B cell (primary cell): Measurements from ENCODE around the gene MEF2C. TPM values are rescaled to one million over a fixed set of nuclear protein-coding genes. Genes with fewer than 3 reads are reported as not detected.

Experiments used
- ATAC-seq: fragments of 200-7000 bp; cut with Tn5 transposase; one replicate; pipeline ENCODE4 v1.10.0; 2021; ENCODE audit warnings: low read depth, mild to moderate bottlenecking, moderate number of reproducible peaks, moderate library complexity
- CTCF ChIA-PET: fragments of 350-600 bp; sonication (Branson Sonifier 250); formaldehyde crosslinking; loops from one replicate; lab custom pipeline; 2021; ENCODE audit warnings: antibody characterized with exemption, inconsistent platforms; lab: Charles Lee
- POLR2A ChIA-PET: fragments of 350-600 bp; sonication (Branson Sonifier 250); formaldehyde crosslinking; loops from one replicate; lab custom pipeline; 2021; ENCODE audit warnings: antibody characterized with exemption; lab: Charles Lee
- DNase-seq: peaks from one replicate; pipeline ENCODE4 v3.0.0; 2013
- H2AFZ ChIP-seq: 2 replicates; pipeline ENCODE4 v1.6.1; 2012; ENCODE audit warnings: mild to moderate bottlenecking, low read depth, low read length; ENCODE audit not compliant: insufficient read depth, poor library complexity, severe bottlenecking
- H3K27ac ChIP-seq, 2 donors: 1 replicate in 1 of 2; 2 replicates in 1 of 2; pipeline ENCODE4 v1.5.1; 2012 to 2013; ENCODE audit warnings: low read length in 2 of 2, mild to moderate bottlenecking in 2 of 2, moderate library complexity in 1 of 2
- H3K27me3 ChIP-seq, 4 experiments: fragments of 200-600 bp in 1 of 4; sonication (generic) in 1 of 4; replicated peaks in 1 of 4; 1 replicate in 2 of 4; 2 replicates in 2 of 4; pipeline versions ENCODE4 v1.6.1 to v1.7.0; 2013 to 2016; ENCODE audit warnings: low read length in 3 of 4, mild to moderate bottlenecking in 2 of 4, mixed read lengths in 1 of 4, moderate library complexity in 1 of 4; ENCODE audit not compliant: insufficient read depth in 4 of 4, control insufficient read depth in 3 of 4; ENCODE audit errors: control extremely low read depth in 1 of 4
- H3K36me3 ChIP-seq, 2 experiments: replicated peaks in 1 of 2; 1 replicate in 1 of 2; 2 replicates in 1 of 2; pipeline versions ENCODE4 v1.6.1 to v1.7.1; 2013; ENCODE audit warnings: low read length in 1 of 2; ENCODE audit not compliant: insufficient read depth in 2 of 2, control insufficient read depth in 1 of 2; ENCODE audit errors: control extremely low read depth in 1 of 2, extremely low read depth in 1 of 2
- H3K4me1 ChIP-seq, 2 donors: fragments of 200-600 bp in 1 of 2; sonication (generic) in 1 of 2; 1 replicate in 1 of 2; 2 replicates in 1 of 2; pipeline versions ENCODE4 v1.5.1 to v1.6.1; 2013 to 2017; ENCODE audit warnings: low read length in 2 of 2; ENCODE audit not compliant: control insufficient read depth in 2 of 2, insufficient read depth in 2 of 2
- H3K4me2 ChIP-seq: replicated peaks from 2 replicates; pipeline ENCODE3; 2012; ENCODE audit warnings: mild to moderate bottlenecking, low read depth, low read length; ENCODE audit not compliant: poor library complexity, severe bottlenecking
- H3K4me3 ChIP-seq, 5 experiments: fragments of 200-600 bp in 1 of 5; sonication (generic) in 1 of 5; 1 replicate in 3 of 5; 2 replicates in 2 of 5; pipeline versions ENCODE4 v1.5.1 to v1.7.0; 2011 to 2016; ENCODE audit warnings: low read length in 4 of 5, mild to moderate bottlenecking in 4 of 5, low read depth in 2 of 5, control low read depth in 1 of 5, moderate library complexity in 1 of 5; ENCODE audit not compliant: insufficient read depth in 1 of 5; ENCODE audit errors: control extremely low read depth in 1 of 5, extremely low read depth in 1 of 5
- H3K79me2 ChIP-seq: fragments of 200-600 bp; sonication (generic); one replicate; pipeline ENCODE4 v1.6.0; 2016; ENCODE audit warnings: low read length; ENCODE audit not compliant: control insufficient read depth, insufficient read depth
- H3K9ac ChIP-seq: fragments of 200-600 bp; sonication (generic); 2 replicates; pipeline ENCODE4 v1.6.1; 2017; ENCODE audit warnings: mild to moderate bottlenecking, low read length, moderate library complexity
- H3K9me3 ChIP-seq, 3 donors: one replicate each; pipeline versions ENCODE4 v1.6.1 to v1.7.1; 2013; ENCODE audit warnings: low read length in 2 of 3; ENCODE audit not compliant: control insufficient read depth in 2 of 3, insufficient read depth in 1 of 3; ENCODE audit errors: control extremely low read depth in 1 of 3
- H4K20me1 ChIP-seq: 2 replicates; pipeline ENCODE4 v1.6.0; 2012; ENCODE audit warnings: mild to moderate bottlenecking, low read length; ENCODE audit not compliant: insufficient read depth, control insufficient read depth, poor library complexity, severe bottlenecking
- H3K27ac Mint-ChIP-seq: one replicate; pipeline ENCODE4 v1.8.0; 2021; ENCODE audit warnings: mixed read lengths
- H3K27me3 Mint-ChIP-seq: one replicate; pipeline ENCODE4 v1.8.0; 2021; ENCODE audit warnings: mixed read lengths
- H3K4me1 Mint-ChIP-seq: one replicate; pipeline ENCODE4 v1.8.0; 2021; ENCODE audit warnings: mixed read lengths
- H3K4me3 Mint-ChIP-seq: one replicate; pipeline ENCODE4 v1.8.0; 2021; ENCODE audit warnings: mixed read lengths
- H3K9me3 Mint-ChIP-seq: one replicate; pipeline ENCODE4 v1.8.0; 2022; ENCODE audit warnings: mixed read lengths; ENCODE audit not compliant: insufficient read depth
- EZH2 ChIP-seq: IDR thresholded peaks from 2 replicates; pipeline ENCODE4 v1.6.1; 2012; ENCODE audit warnings: borderline replicate concordance, low read depth, mild to moderate bottlenecking, moderate library complexity, low read length; ENCODE audit not compliant: insufficient read depth, poor library complexity, severe bottlenecking
- WGBS: methylation state at CpG from one replicate; pipeline ENCODE4 v1.1.5; 2013; ENCODE audit warnings: missing lambda C conversion rate; ENCODE audit not compliant: insufficient coverage; 5-methylcytosine and 5-hydroxymethylcytosine counted together
- intact Hi-C: fragments of 100-400 bp; cut with micrococcal nuclease; formaldehyde crosslinking; loops from one replicate; pipeline ENCODE4 v1.10.0; 2022
- polyA plus RNA-seq: library from polyadenylated mRNA; depleted of rRNA; stranded (reverse); fragments of >200 nt; gene quantifications from 2 replicates; pipeline ENCODE4 v1.2.3, GENCODE V29; 2012
- total RNA-seq, 2 donors: library from RNA; stranded (reverse); fragments of 120-200 nt in 1 of 2; gene quantifications; 1 replicate in 1 of 2; 2 replicates in 1 of 2; pipeline versions ENCODE4 v1.2.3 to v1.2.4, GENCODE V29; 2013 to 2022
- TF ChIP-seq, protein P1 (sequence below): fragments of 200-600 bp; IDR thresholded peaks from one replicate; pipeline ENCODE4 v1.8.0; 2022; ENCODE audit warnings: antibody characterized with exemption, mild to moderate bottlenecking

Gene MEF2C
- total and polyA plus RNA-seq, 2 donors (not counting 1 experiment from before 2014, with no cell fraction given) = 97.4 to 354 TPM

GRCh38 chr5:88804444-88804843 lies 78.5 kb downstream of the MEF2C start:
- CTCF ChIA-PET = interaction anchor here (0.7 to 1.7 kb wide), 2 partner anchors 8 to 15 kb away, joined by 3 read pairs; no protein-coding TSS in a partner anchor
- peaks cover 91% of the 10 kb centered on the region for H3K79me2 ChIP-seq
- POLR2A ChIA-PET = interaction anchor here (0.5 kb wide), 1 partner anchor 12 kb away, joined by 12 read pairs; no protein-coding TSS in a partner anchor
- Mint-ChIP-seq H3K27me3 (no peaks in the 10 kb centered on the region), H3K4me3 (no peak overlapping the region), H3K4me1 (peaks cover 39% of the 10 kb centered on the region), H3K27ac (peak overlapping the region; percentile 50), H3K9me3 (no peaks in the 10 kb centered on the region)
- H2AFZ ChIP-seq = no peak overlapping the region
- peak overlapping the region in 1 of 2 donors; percentile 73 for H3K27ac ChIP-seq
- ATAC-seq (no peak), DNase-seq (no peak)
- WGBS = 100% methylated on average over 3 of the region's 11 CpGs
- no peak for TF ChIP-seq EZH2
- TF ChIP-seq, protein P1, sequence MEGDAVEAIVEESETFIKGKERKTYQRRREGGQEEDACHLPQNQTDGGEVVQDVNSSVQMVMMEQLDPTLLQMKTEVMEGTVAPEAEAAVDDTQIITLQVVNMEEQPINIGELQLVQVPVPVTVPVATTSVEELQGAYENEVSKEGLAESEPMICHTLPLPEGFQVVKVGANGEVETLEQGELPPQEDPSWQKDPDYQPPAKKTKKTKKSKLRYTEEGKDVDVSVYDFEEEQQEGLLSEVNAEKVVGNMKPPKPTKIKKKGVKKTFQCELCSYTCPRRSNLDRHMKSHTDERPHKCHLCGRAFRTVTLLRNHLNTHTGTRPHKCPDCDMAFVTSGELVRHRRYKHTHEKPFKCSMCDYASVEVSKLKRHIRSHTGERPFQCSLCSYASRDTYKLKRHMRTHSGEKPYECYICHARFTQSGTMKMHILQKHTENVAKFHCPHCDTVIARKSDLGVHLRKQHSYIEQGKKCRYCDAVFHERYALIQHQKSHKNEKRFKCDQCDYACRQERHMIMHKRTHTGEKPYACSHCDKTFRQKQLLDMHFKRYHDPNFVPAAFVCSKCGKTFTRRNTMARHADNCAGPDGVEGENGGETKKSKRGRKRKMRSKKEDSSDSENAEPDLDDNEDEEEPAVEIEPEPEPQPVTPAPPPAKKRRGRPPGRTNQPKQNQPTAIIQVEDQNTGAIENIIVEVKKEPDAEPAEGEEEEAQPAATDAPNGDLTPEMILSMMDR = no peak
- peaks cover 4 to 59% of the 10 kb centered on the region in 2 experiments for H3K36me3 ChIP-seq
- no peak overlapping the region for H3K4me3 ChIP-seq
- H3K4me2 ChIP-seq = no peak overlapping the region
- H3K9me3 ChIP-seq = no peaks in the 10 kb centered on the region
- peaks cover 15% of the 10 kb centered on the region for H4K20me1 ChIP-seq
- H3K27me3 ChIP-seq = no peaks in the 10 kb centered on the region
- H3K9ac ChIP-seq = no peak overlapping the region
- intact Hi-C loops = loop anchor here (2.0 kb wide), 1 partner anchor 14 kb away; no protein-coding TSS in a partner anchor
- peaks cover 12 to 16% of the 10 kb centered on the region in 2 donors for H3K4me1 ChIP-seq

- intact Hi-C loops = no loop called here
- Histone ChIP-seq H3K27ac (peak overlapping the region in 1 of 2 donors; percentile 32), H3K9ac (no peak overlapping the region), H4K20me1 (peaks cover 15% of the 10 kb centered on the region), H3K9me3 (no peaks in the 10 kb centered on the region), H3K79me2 (peaks cover 90% of the 10 kb centered on the region), H3K4me1 (peaks cover 12 to 14% of the 10 kb centered on the region in 2 donors), H3K4me2 (no peak overlapping the region), H3K27me3 (no peaks in the 10 kb centered on the region), H3K4me3 (no peak overlapping the region), H3K36me3 (peaks cover 4 to 65% of the 10 kb centered on the region in 2 experiments), H2AFZ (no peak overlapping the region)
- Mint-ChIP-seq H3K4me3 (no peak overlapping the region), H3K27me3 (no peaks in the 10 kb centered on the region), H3K4me1 (peaks cover 36% of the 10 kb centered on the region), H3K9me3 (no peaks in the 10 kb centered on the region), H3K27ac (no peak overlapping the region)
- no peak for TF ChIP-seq EZH2
- TF ChIP-seq, protein P1 = no peak
- no CpG with 5 or more reads among the region's 1 CpG for WGBS
- no peak for DNase-seq
- no peak for ATAC-seq
- ChIA-PET POLR2A (no interaction called here), CTCF (no interaction called here)
Observed at GRCh38 chr5:88803309-88803708, 79.7 kb downstream of the MEF2C start.
